ENCODE results near the gene ADIG. TPM values are rescaled to one million over a fixed set of nuclear protein-coding genes. Genes with fewer than 3 reads are reported as not detected.
A peak's percentile ranks its signal among the peaks of the same experiment; 100 is the strongest.

ADIG gene
- total RNA-seq, 5 donors from 2014 or later (not counting 1 experiment from before 2014, with no cell fraction given) = not detected

DNA sequence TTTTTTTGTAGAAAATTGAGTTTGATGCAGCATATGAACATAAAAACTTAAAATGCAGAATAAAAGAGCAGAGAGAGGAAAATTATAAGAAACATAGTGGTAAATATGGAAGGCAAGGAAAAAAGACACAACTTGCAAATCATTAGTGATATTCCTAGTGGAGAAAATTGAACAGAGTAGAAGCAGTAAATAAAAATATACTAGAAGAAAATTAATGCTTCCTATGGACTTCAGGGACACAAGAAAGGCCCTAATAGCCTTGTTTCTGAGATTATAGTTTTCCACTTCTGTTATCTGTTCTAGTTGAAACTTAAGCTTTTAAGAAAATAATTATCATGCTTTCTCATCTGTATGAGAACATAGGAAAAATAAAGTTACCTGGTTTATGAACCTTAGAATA lies 25.6 kb upstream of the ADIG start:
- DNase-seq = no peak
- Histone ChIP-seq H3K27ac (ENCODE audit: low read length) (no peak overlapping the region), H3K36me3 (ENCODE audit: control insufficient read depth in 2 of 2, extremely low read depth in 1 of 2, insufficient read depth in 1 of 2, low read length in 1 of 2) (peaks cover 10 to 71% of the 10 kb centered on the region in 2 donors), H3K4me1 (ENCODE audit: control insufficient read depth in 1 of 2, extremely low read depth in 1 of 2, insufficient read depth in 2 of 2, low read length in 2 of 2) (no peaks in the 10 kb centered on the region), H3K4me3 (ENCODE audit: control insufficient read depth in 1 of 2, extremely low read depth in 1 of 2, low read length in 1 of 2) (no peak overlapping the region), H3K27me3 (replicated peaks in 1 of 2; ENCODE audit: control insufficient read depth in 2 of 2, extremely low read depth in 1 of 2, insufficient read depth in 2 of 2, low read length in 1 of 2) (no peaks in the 10 kb centered on the region), H3K9me3 (no peaks in the 10 kb centered on the region)
- Mint-ChIP-seq H3K36me3 (peaks cover 49% of the 10 kb centered on the region), H3K9me3 (no peaks in the 10 kb centered on the region), H3K4me3 (no peak overlapping the region), H3K27ac (peak overlapping the region in 1 of 2 donors; percentile 41), H3K27me3 (no peaks in the 10 kb centered on the region), H3K4me1 (peaks cover 0 to 6% (median 0%) of the 10 kb centered on the region in 3 donors)
- POLR2A ChIA-PET = interaction anchor here in 1 of 2 donors (0.6 kb wide), 1 partner anchor 499 kb away, joined by 3 read pairs; no protein-coding TSS in a partner anchor
- CTCF ChIA-PET = no interaction called here
- no peak for ATAC-seq (replicated peaks in 1 of 4)

DNA sequence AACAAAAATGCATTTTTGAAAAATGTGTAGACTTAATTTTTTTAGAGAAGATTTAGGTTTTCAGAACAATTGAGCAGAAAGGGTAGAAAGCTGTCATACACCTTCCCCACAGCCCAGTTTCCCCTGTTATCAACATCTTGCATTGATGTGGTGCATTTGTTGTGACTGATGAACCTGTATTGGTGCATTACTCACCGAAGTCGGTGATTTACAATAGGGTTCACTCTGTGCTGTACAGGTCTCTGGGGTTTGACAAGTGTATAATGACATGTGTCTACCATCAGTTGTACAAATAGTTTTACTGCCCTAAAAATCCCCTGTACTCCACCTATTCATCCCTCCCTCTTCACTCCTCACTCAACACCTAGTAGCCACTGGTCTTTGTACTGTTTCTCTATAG lies 23.8 kb upstream of the ADIG start:
- no peak overlapping the region for H3K4me3 Mint-ChIP-seq
- DNase-seq (no peak), ATAC-seq (replicated peaks in 1 of 4) (no peak)
- Histone ChIP-seq H3K27ac (ENCODE audit: low read length) (no peak overlapping the region), H3K9me3 (no peaks in the 10 kb centered on the region), H3K4me3 (ENCODE audit: control insufficient read depth in 1 of 2, extremely low read depth in 1 of 2, low read length in 1 of 2) (no peak overlapping the region), H3K27me3 (replicated peaks in 1 of 2; ENCODE audit: control insufficient read depth in 2 of 2, extremely low read depth in 1 of 2, insufficient read depth in 2 of 2, low read length in 1 of 2) (no peaks in the 10 kb centered on the region), H3K36me3 (ENCODE audit: control insufficient read depth in 2 of 2, extremely low read depth in 1 of 2, insufficient read depth in 1 of 2, low read length in 1 of 2) (peaks cover 13 to 67% of the 10 kb centered on the region in 2 donors), H3K4me1 (ENCODE audit: control insufficient read depth in 1 of 2, extremely low read depth in 1 of 2, insufficient read depth in 2 of 2, low read length in 2 of 2) (no peaks in the 10 kb centered on the region)
- ChIA-PET POLR2A (no interaction called here), CTCF (no interaction called here)
- peaks cover 53% of the 10 kb centered on the region for H3K36me3 Mint-ChIP-seq
- H3K27ac Mint-ChIP-seq = no peak overlapping the region
- no peaks in the 10 kb centered on the region for H3K9me3 Mint-ChIP-seq
- peaks cover 0 to 6% (median 0%) of the 10 kb centered on the region in 3 donors for H3K4me1 Mint-ChIP-seq
- no peaks in the 10 kb centered on the region for H3K27me3 Mint-ChIP-seq
- no CpG with 5 or more reads among the region's 2 CpGs for WGBS (ENCODE audit: insufficient coverage)

DNA sequence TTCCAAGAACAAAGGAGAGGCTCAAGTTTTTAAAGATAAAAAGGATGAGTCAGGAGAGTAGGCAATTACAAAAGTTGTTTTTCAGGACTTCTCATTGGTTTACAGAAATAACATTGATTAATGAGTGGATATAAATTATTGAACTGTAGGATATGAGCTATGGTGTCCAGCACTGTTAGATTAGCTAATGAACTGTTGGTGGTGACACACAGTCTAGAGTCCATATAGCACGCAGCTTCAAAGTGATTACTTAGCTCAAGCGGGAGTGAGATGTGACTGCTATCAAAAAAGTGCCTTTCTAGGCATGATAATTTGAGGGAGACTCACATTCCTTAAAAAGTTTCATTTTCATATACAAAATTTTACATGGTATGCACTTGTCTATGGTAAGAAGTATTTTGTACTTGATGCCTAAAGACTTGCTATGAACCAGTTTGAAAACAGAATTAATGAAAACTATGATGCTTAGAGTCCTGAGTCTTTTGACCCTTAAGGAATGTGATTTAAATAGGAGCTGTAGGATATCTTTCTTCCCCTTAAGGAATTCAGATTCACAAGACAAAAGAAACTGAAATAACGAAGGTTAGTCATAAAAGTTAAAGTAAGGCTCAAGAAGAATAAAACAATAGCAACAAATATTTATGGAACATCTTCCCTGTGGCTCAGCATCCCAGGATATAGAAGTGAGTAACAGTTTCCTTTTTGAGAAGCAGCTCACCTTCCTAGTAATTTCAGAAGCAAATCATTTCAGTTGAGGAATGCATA lies 22.2 kb upstream of the ADIG start:
- peaks cover 15 to 66% of the 10 kb centered on the region in 2 donors for H3K36me3 ChIP-seq (ENCODE audit: control insufficient read depth in 2 of 2, extremely low read depth in 1 of 2, insufficient read depth in 1 of 2, low read length in 1 of 2)
- Mint-ChIP-seq H3K4me3 (no peak overlapping the region), H3K36me3 (peaks cover 56% of the 10 kb centered on the region), H3K27ac (no peak overlapping the region), H3K27me3 (no peaks in the 10 kb centered on the region), H3K9me3 (no peaks in the 10 kb centered on the region), H3K4me1 (peaks cover 0 to 6% (median 0%) of the 10 kb centered on the region in 3 donors)
- ChIA-PET CTCF (no interaction called here), POLR2A (no interaction called here)
- ATAC-seq (replicated peaks in 1 of 4) (no peak), DNase-seq (no peak)
- H3K4me3 ChIP-seq (ENCODE audit: control insufficient read depth in 1 of 2, extremely low read depth in 1 of 2, low read length in 1 of 2) = no peak overlapping the region
- no peaks in the 10 kb centered on the region for H3K4me1 ChIP-seq (ENCODE audit: control insufficient read depth in 1 of 2, extremely low read depth in 1 of 2, insufficient read depth in 2 of 2, low read length in 2 of 2)
- H3K27ac ChIP-seq (ENCODE audit: low read length) = no peak overlapping the region
- H3K9me3 ChIP-seq = no peaks in the 10 kb centered on the region
- no CpG with 5 or more reads among the region's 3 CpGs for WGBS (ENCODE audit: insufficient coverage)
- no peaks in the 10 kb centered on the region for H3K27me3 ChIP-seq (replicated peaks in 1 of 2; ENCODE audit: control insufficient read depth in 2 of 2, extremely low read depth in 1 of 2, insufficient read depth in 2 of 2, low read length in 1 of 2)

DNA sequence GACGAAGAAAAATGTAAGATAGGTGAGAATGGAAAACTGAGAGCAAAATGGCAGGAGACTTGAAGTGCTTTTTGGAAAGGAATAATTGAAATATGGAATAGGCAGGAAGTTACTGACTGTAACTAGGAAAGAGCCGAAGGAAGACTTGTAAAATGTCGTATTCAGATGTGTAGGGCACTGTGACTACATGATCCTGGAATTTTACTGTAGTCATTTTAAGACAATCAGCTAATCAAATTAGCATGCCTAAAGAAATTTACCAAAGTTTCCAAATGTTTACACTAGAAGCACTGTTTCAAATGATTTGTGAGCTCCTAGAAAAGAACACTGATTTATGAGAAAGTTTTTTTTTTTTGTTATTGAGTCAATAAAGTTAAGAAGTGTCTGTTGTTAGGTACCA lies 21.2 kb upstream of the ADIG start:
- ATAC-seq (replicated peaks in 1 of 4) = no peak
- CTCF ChIA-PET = no interaction called here
- H3K27me3 ChIP-seq (replicated peaks in 1 of 2; ENCODE audit: control insufficient read depth in 2 of 2, extremely low read depth in 1 of 2, insufficient read depth in 2 of 2, low read length in 1 of 2) = no peaks in the 10 kb centered on the region
- Mint-ChIP-seq H3K9me3 (no peaks in the 10 kb centered on the region), H3K27ac (no peak overlapping the region), H3K27me3 (no peaks in the 10 kb centered on the region), H3K36me3 (peaks cover 52% of the 10 kb centered on the region), H3K4me1 (peaks cover 0 to 6% (median 0%) of the 10 kb centered on the region in 3 donors), H3K4me3 (no peak overlapping the region)
- POLR2A ChIA-PET = no interaction called here
- H3K27ac ChIP-seq (ENCODE audit: low read length) = no peak overlapping the region
- peaks cover 10 to 65% of the 10 kb centered on the region in 2 donors for H3K36me3 ChIP-seq (ENCODE audit: control insufficient read depth in 2 of 2, extremely low read depth in 1 of 2, insufficient read depth in 1 of 2, low read length in 1 of 2)
- WGBS (ENCODE audit: insufficient coverage) = 100% methylated on average over 3 of the region's 3 CpGs
- H3K4me3 ChIP-seq (ENCODE audit: control insufficient read depth in 1 of 2, extremely low read depth in 1 of 2, low read length in 1 of 2) = no peak overlapping the region
- DNase-seq = no peak
- no peaks in the 10 kb centered on the region for H3K4me1 ChIP-seq (ENCODE audit: control insufficient read depth in 1 of 2, extremely low read depth in 1 of 2, insufficient read depth in 2 of 2, low read length in 2 of 2)
- no peaks in the 10 kb centered on the region for H3K9me3 ChIP-seq

- no peak for ATAC-seq (replicated peaks in 1 of 4)
- H3K4me1 ChIP-seq (ENCODE audit: control insufficient read depth in 1 of 2, extremely low read depth in 1 of 2, insufficient read depth in 2 of 2, low read length in 2 of 2) = no peaks in the 10 kb centered on the region
- H3K9me3 Mint-ChIP-seq = no peaks in the 10 kb centered on the region
- H3K4me3 Mint-ChIP-seq = no peak overlapping the region
- H3K27me3 ChIP-seq (replicated peaks in 1 of 2; ENCODE audit: control insufficient read depth in 2 of 2, extremely low read depth in 1 of 2, insufficient read depth in 2 of 2, low read length in 1 of 2) = no peaks in the 10 kb centered on the region
- ChIA-PET CTCF (no interaction called here), POLR2A (interaction anchor here (0.5 to 0.7 kb wide), 2 partner anchors 49 to 78 kb away, joined by 3 to 5 read pairs; no protein-coding TSS in a partner anchor)
- DNase-seq = no peak
- no peaks in the 10 kb centered on the region for H3K27me3 Mint-ChIP-seq
- no peak overlapping the region for H3K27ac Mint-ChIP-seq
- H3K27ac ChIP-seq (ENCODE audit: low read length) = no peak overlapping the region
- no peak overlapping the region for H3K4me3 ChIP-seq (ENCODE audit: control insufficient read depth in 1 of 2, extremely low read depth in 1 of 2, low read length in 1 of 2)
- H3K36me3 Mint-ChIP-seq = peaks cover 50% of the 10 kb centered on the region
- H3K4me1 Mint-ChIP-seq = peaks cover 0 to 6% (median 0%) of the 10 kb centered on the region in 3 donors
- no peaks in the 10 kb centered on the region for H3K9me3 ChIP-seq
- WGBS (ENCODE audit: insufficient coverage) = 100% methylated on average over 1 of the region's 6 CpGs
- peaks cover 5 to 66% of the 10 kb centered on the region in 2 donors for H3K36me3 ChIP-seq (ENCODE audit: control insufficient read depth in 2 of 2, extremely low read depth in 1 of 2, insufficient read depth in 1 of 2, low read length in 1 of 2)
Observed at GRCh38 chr20:38563802-38564431, 17.1 kb upstream of the ADIG start.

DNA sequence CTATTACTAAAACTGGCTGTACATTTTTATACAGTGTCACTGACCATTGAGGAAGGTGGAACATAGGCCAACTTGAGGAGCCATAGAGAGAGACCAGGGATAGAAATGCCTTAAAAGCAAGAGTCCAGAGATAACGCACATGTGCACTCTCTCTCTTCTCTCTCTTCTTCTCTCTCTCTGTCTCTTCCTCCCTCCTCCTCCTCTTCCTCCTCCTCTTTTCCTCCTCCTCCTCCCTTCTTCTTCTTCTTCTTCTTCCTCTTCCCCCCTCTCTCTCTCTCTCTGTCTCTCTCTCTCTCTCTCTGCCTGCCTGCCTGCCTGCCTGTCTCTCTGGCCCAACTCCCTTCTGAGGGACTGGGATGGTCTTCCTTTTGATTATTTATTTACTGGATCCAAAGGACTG lies 16.3 kb upstream of the ADIG start:
- DNase-seq (no peak), ATAC-seq (replicated peaks in 1 of 4) (no peak)
- Histone ChIP-seq H3K4me1 (ENCODE audit: control insufficient read depth in 1 of 2, extremely low read depth in 1 of 2, insufficient read depth in 2 of 2, low read length in 2 of 2) (no peaks in the 10 kb centered on the region), H3K27me3 (replicated peaks in 1 of 2; ENCODE audit: control insufficient read depth in 2 of 2, extremely low read depth in 1 of 2, insufficient read depth in 2 of 2, low read length in 1 of 2) (no peaks in the 10 kb centered on the region), H3K9me3 (no peaks in the 10 kb centered on the region), H3K4me3 (ENCODE audit: control insufficient read depth in 1 of 2, extremely low read depth in 1 of 2, low read length in 1 of 2) (no peak overlapping the region), H3K27ac (ENCODE audit: low read length) (no peak overlapping the region), H3K36me3 (ENCODE audit: control insufficient read depth in 2 of 2, extremely low read depth in 1 of 2, insufficient read depth in 1 of 2, low read length in 1 of 2) (peaks cover 5 to 70% of the 10 kb centered on the region in 2 donors)
- H3K4me1 Mint-ChIP-seq = peaks cover 0 to 2% (median 0%) of the 10 kb centered on the region in 3 donors
- 100% methylated on average over 1 of the region's 1 CpG for WGBS (ENCODE audit: insufficient coverage)
- ChIA-PET POLR2A (interaction anchor here in 1 of 2 donors (0.7 kb wide), 1 partner anchor 50 kb away, joined by 3 read pairs; no protein-coding TSS in a partner anchor), CTCF (no interaction called here)
- H3K4me3 Mint-ChIP-seq = no peak overlapping the region
- H3K27me3 Mint-ChIP-seq = no peaks in the 10 kb centered on the region
- peaks cover 51% of the 10 kb centered on the region for H3K36me3 Mint-ChIP-seq
- H3K9me3 Mint-ChIP-seq = no peaks in the 10 kb centered on the region
- no peak overlapping the region for H3K27ac Mint-ChIP-seq
